HEK293 (cell line): ENCODE data around the gene ARID5A.
A peak's percentile ranks its signal among the peaks of the same experiment; 100 is the strongest.

Experiments
- KLF16 ChIP-seq: fragments of 450-650 bp; formaldehyde crosslinking; IDR thresholded peaks from 2 replicates; pipeline ENCODE4 v1.5.1; 2017; ENCODE audit warnings: missing biosample characterization, missing genetic modification characterization
- ZNF266 ChIP-seq: fragments of 450-650 bp; formaldehyde crosslinking; IDR thresholded peaks from 2 replicates; pipeline ENCODE4 v1.5.1; 2016; ENCODE audit warnings: missing biosample characterization, missing genetic modification characterization, low read depth
- ZNF561 ChIP-seq: fragments of 450-650 bp; IDR thresholded peaks from 2 replicates; pipeline ENCODE4 v1.5.1; 2018; ENCODE audit warnings: missing biosample characterization, missing genetic modification characterization, borderline replicate concordance
- TF ChIP-seq, protein P1 (sequence below): fragments of 450-650 bp; formaldehyde crosslinking; IDR thresholded peaks from 2 replicates; pipeline ENCODE4 v1.5.1; 2016; ENCODE audit warnings: missing biosample characterization, missing genetic modification characterization

DNA sequence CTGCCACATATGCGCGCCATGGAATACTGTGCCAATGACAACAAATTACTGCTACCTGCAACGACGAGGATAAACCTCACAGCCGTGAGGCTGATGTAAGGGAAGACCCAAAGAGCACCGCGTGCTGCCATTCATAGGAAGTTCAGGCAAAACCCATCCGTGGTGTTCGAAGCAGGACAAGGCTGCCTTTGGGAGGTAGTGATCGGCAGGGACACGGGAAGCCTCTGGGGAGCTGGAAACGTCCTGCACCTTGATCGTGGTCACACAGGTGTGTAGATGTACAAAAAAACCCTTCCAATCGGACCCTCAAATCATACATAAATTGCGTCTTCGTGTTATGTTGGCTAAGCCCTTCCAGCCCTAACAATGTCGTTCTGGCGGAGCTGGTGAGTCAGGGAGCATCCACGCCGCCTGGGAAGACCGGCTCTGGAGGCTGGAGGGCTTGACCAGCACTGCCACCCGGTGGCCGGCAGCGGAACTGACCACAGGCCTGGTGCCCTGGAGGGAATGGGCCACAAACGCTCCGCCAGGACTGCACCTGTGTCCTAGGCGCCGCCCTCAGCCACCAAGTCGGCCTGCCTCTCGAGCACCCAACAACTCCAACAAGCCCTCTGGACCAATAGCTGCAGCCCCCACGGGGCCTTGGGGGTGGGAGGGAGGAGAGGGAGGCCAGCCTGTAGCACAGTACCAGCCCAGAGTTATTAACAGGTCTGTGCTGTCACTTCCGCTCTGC is 27.3 kb upstream of the ARID5A start:
- no peak for TF ChIP-seq ZNF561
- TF ChIP-seq, protein P1, sequence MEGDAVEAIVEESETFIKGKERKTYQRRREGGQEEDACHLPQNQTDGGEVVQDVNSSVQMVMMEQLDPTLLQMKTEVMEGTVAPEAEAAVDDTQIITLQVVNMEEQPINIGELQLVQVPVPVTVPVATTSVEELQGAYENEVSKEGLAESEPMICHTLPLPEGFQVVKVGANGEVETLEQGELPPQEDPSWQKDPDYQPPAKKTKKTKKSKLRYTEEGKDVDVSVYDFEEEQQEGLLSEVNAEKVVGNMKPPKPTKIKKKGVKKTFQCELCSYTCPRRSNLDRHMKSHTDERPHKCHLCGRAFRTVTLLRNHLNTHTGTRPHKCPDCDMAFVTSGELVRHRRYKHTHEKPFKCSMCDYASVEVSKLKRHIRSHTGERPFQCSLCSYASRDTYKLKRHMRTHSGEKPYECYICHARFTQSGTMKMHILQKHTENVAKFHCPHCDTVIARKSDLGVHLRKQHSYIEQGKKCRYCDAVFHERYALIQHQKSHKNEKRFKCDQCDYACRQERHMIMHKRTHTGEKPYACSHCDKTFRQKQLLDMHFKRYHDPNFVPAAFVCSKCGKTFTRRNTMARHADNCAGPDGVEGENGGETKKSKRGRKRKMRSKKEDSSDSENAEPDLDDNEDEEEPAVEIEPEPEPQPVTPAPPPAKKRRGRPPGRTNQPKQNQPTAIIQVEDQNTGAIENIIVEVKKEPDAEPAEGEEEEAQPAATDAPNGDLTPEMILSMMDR (tag by site-specific recombination) = peak; percentile 95
- TF ChIP-seq ZNF266 (tag by site-specific recombination) = no peak
- no peak for TF ChIP-seq KLF16 (tag by site-specific recombination)
